Measurements from ENCODE around the gene CRYZL1.
"Not testable (repeated sequence)": the region's sequence is repeated elsewhere in the genome, so short reads cannot be mapped to it uniquely, and the experiment has no call there.

The CRYZL1 gene

GRCh38 chr21:33640697-33641351 lies 717 bp downstream of the CRYZL1 start:
- no peak for DNase-seq (ENCODE audit: extremely low read depth in 1 of 2, low read depth in 1 of 2)

- DNase-seq (ENCODE audit: extremely low read depth in 1 of 2, low read depth in 1 of 2): no peak
Observed at GRCh38 chr21:33634254-33634653, 7.3 kb downstream of the CRYZL1 start.

GRCh38 chr21:33626151-33626550 lies 15.4 kb downstream of the CRYZL1 start:
- DNase-seq (ENCODE audit: extremely low read depth in 1 of 2, low read depth in 1 of 2): not testable (repeated sequence)

GRCh38 chr21:33622253-33622652 lies 19.3 kb downstream of the CRYZL1 start:
- no peak for DNase-seq (ENCODE audit: extremely low read depth in 1 of 2, low read depth in 1 of 2)

- no peak for DNase-seq (ENCODE audit: extremely low read depth in 1 of 2, low read depth in 1 of 2)
Observed at GRCh38 chr21:33619726-33620125, 21.8 kb downstream of the CRYZL1 start.

GRCh38 chr21:33618407-33618806 lies 23.1 kb downstream of the CRYZL1 start:
- DNase-seq (ENCODE audit: extremely low read depth in 1 of 2, low read depth in 1 of 2): no peak

- not testable (repeated sequence) for DNase-seq (ENCODE audit: extremely low read depth in 1 of 2, low read depth in 1 of 2)
Observed at GRCh38 chr21:33617565-33617964, 24.0 kb downstream of the CRYZL1 start.

GRCh38 chr21:33611006-33611744 lies 30.4 kb downstream of the CRYZL1 start:
- DNase-seq (ENCODE audit: extremely low read depth in 1 of 2, low read depth in 1 of 2): no peak

GRCh38 chr21:33608559-33608958 lies 33.0 kb downstream of the CRYZL1 start:
- no peak for DNase-seq (ENCODE audit: extremely low read depth in 1 of 2, low read depth in 1 of 2)

GRCh38 chr21:33598051-33598450 lies 43.5 kb downstream of the CRYZL1 start:
- DNase-seq (ENCODE audit: extremely low read depth in 1 of 2, low read depth in 1 of 2): no peak

GRCh38 chr21:33588485-33589335 lies 52.8 kb downstream of the CRYZL1 start, which contains the start of gene DONSON:
Gene DONSON, minus strand, starts transcription at chr21:33588684. Its CDS starts 43 bp downstream, at chr21:33588641.
- DNase-seq (ENCODE audit: extremely low read depth in 1 of 2, low read depth in 1 of 2): peak; percentile 72 to 81

- peak; percentile 14 for DNase-seq (ENCODE audit: extremely low read depth in 1 of 2, low read depth in 1 of 2)
Observed at GRCh38 chr21:33587792-33588484, 53.6 kb downstream of the CRYZL1 start.

GRCh38 chr21:33586927-33587326 lies 54.6 kb downstream of the CRYZL1 start:
- DNase-seq (ENCODE audit: extremely low read depth in 1 of 2, low read depth in 1 of 2): no peak

- DNase-seq (ENCODE audit: extremely low read depth in 1 of 2, low read depth in 1 of 2): no peak
Observed at GRCh38 chr21:33584455-33584854, 57.1 kb downstream of the CRYZL1 start.

- DNase-seq (ENCODE audit: extremely low read depth in 1 of 2, low read depth in 1 of 2): no peak
Observed at GRCh38 chr21:33578959-33579542, 62.5 kb downstream of the CRYZL1 start.

GRCh38 chr21:33578214-33578613 lies 63.3 kb downstream of the CRYZL1 start:
- DNase-seq (ENCODE audit: extremely low read depth in 1 of 2, low read depth in 1 of 2): no peak

- DNase-seq (ENCODE audit: extremely low read depth in 1 of 2, low read depth in 1 of 2): not testable (repeated sequence)
Observed at GRCh38 chr21:33576741-33577141, 64.8 kb downstream of the CRYZL1 start.

- no peak for DNase-seq (ENCODE audit: extremely low read depth in 1 of 2, low read depth in 1 of 2)
Observed at GRCh38 chr21:33572350-33572749, 69.2 kb downstream of the CRYZL1 start.

- DNase-seq (ENCODE audit: extremely low read depth in 1 of 2, low read depth in 1 of 2): no peak
Observed at GRCh38 chr21:33569991-33570390, 71.5 kb downstream of the CRYZL1 start.

- DNase-seq (ENCODE audit: extremely low read depth in 1 of 2, low read depth in 1 of 2): no peak
Observed at GRCh38 chr21:33568448-33568847, 73.1 kb downstream of the CRYZL1 start.
